ENCODE data around the gene TMOD1. TPM values are rescaled to one million over a fixed set of nuclear protein-coding genes. Genes with fewer than 3 reads are reported as not detected.
A peak's percentile ranks its signal among the peaks of the same experiment; 100 is the strongest.
"Not testable (repeated sequence)": the region's sequence is repeated elsewhere in the genome, so short reads cannot be mapped to it uniquely, and the experiment has no call there.

Gene TMOD1
- total RNA-seq, 4 donors from 2014 or later: 10.1 to 33.8 (median 21.0) TPM

GRCh38 chr9:97480749-97481148 lies 20.7 kb upstream of the TMOD1 start:
- ATAC-seq (ENCODE audit: low FRiP score) (no peak), DNase-seq (ENCODE audit: low spot score) (no peak)
- TF ChIP-seq, protein P1, sequence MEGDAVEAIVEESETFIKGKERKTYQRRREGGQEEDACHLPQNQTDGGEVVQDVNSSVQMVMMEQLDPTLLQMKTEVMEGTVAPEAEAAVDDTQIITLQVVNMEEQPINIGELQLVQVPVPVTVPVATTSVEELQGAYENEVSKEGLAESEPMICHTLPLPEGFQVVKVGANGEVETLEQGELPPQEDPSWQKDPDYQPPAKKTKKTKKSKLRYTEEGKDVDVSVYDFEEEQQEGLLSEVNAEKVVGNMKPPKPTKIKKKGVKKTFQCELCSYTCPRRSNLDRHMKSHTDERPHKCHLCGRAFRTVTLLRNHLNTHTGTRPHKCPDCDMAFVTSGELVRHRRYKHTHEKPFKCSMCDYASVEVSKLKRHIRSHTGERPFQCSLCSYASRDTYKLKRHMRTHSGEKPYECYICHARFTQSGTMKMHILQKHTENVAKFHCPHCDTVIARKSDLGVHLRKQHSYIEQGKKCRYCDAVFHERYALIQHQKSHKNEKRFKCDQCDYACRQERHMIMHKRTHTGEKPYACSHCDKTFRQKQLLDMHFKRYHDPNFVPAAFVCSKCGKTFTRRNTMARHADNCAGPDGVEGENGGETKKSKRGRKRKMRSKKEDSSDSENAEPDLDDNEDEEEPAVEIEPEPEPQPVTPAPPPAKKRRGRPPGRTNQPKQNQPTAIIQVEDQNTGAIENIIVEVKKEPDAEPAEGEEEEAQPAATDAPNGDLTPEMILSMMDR (IDR thresholded peaks at IDR 0.05): no peak

DNA sequence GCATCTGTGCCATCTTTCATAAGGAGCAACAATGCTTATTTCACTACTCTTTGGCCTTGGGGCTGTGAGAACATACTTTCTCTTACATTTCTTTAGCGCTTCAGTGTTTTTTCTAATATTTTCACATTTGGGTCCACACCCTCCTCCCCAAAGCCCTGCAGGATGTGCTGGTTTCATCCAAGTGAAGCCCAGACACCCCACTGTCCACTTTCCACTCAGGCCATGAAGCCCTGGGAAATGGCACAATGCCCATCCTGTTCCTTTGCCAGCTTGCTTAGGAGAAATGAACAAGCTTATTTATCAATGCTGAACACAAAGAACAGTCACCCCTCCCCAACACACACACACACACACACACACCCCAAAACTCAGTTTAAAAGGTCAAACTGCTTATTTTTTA lies 17.3 kb upstream of the TMOD1 start:
- no peak for ATAC-seq (ENCODE audit: low FRiP score)
- DNase-seq (ENCODE audit: low spot score): no peak
- TF ChIP-seq, protein P1 (IDR thresholded peaks at IDR 0.05): no peak

- TF ChIP-seq, protein P1 (IDR thresholded peaks at IDR 0.05): no peak
- DNase-seq (ENCODE audit: low spot score): no peak
- ATAC-seq (ENCODE audit: low FRiP score): no peak
These were observed 14.4 kb upstream of the TMOD1 start for GRCh38 chr9:97487107-97487506.

- no peak for DNase-seq (ENCODE audit: low spot score)
- no peak for ATAC-seq (ENCODE audit: low FRiP score)
- TF ChIP-seq, protein P1 (IDR thresholded peaks at IDR 0.05): no peak
These were observed 13.6 kb upstream of the TMOD1 start for GRCh38 chr9:97487861-97488260.

GRCh38 chr9:97491216-97491999 lies 10.1 kb upstream of the TMOD1 start:
- DNase-seq (ENCODE audit: low spot score) (no peak), ATAC-seq (ENCODE audit: low FRiP score) (peak; percentile 41)
- TF ChIP-seq, protein P1 (IDR thresholded peaks at IDR 0.05): no peak

DNA sequence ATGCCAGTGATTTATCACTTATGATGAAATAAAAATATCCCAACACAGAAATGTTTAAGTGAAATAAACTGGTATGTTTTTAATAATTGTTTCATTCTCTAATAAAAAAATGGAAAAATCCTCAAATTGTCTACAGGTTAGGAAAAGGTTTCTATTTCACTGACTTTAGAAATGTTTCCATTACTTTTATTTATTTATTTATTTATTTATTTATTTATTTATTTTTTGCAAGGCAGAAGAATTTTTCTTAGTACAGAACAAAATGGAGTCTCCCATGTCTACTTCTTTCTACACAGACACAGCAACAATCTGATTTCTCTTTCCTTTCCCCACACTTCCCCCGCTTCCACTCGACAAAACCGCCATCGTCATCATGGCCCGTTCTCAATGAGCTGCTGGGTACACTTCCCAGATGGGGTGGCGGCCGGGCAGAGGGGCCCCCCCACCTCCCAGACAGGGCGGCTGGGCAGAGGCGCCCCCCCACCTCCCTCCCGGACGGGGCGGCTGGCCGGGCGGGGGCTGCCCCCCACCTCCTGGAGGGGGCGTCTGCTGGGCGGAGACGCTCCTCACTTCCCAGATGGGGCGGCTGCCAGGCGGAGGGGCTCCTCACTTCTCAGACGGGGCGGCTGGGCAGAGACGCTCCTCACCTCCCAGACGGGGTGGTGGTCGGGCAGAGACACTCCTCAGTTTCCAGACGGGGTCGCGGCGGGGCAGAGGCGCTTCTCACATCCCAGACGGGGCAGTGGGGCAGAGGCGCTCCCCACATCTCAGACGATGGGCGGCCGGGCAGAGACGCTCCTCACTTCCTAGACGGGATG lies 3.7 kb upstream of the TMOD1 start:
- ATAC-seq (ENCODE audit: low FRiP score); DNase-seq (ENCODE audit: low spot score): not testable (repeated sequence)

DNA sequence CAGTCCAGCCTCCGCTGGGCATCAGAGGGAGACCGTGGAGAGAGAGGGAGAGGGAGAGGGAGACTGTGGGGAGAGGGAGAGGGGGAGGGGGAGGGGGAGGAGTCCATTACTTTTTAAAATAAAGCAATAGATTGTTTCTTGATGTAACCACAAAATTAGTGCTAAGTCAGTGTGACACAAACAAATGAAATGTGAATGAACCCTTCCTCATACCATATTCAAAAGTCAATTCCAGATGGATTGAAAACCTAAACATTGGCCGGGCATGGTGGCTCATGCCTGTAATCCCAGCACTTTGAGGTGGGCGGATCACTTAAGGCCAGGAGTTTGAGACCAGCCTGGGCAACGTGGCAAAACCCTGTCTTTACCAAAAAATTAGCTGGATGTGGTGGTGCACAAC lies 2.6 kb upstream of the TMOD1 start:
- ATAC-seq (ENCODE audit: low FRiP score); DNase-seq (ENCODE audit: low spot score): not testable (repeated sequence)

DNA sequence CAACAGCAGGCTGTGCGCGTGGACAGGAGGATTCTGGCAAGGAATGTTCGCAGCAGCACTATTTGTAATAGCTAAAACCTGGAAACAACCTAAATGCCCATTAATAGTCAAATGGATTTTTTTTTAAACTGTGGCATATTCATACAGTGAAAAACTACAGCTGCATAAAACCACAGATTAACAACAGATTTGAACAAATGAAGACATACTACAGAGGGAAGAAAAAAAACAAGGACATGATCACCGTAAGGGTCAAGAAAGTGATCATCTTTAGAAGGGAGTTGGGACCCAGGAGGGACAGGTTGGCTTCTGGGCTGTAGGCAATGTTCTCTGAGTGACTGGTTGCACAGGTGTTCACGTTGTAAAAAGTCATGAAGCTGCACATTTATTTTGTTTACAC lies 1.2 kb upstream of the TMOD1 start:
- ATAC-seq (ENCODE audit: low FRiP score): no peak
- DNase-seq (ENCODE audit: low spot score): no peak
- TF ChIP-seq, protein P1 (IDR thresholded peaks at IDR 0.05): no peak
